SK-N-MC (cell line): ENCODE measurements around the gene INF2.

Experiments
- DNase-seq: peaks from one replicate; pipeline ENCODE4 v3.0.0-alpha.2; 2011; ENCODE audit warnings: low read depth, low spot score
- H3K27ac ChIP-seq: fragments of 200-600 bp; sonication (generic); 2 replicates; pipeline ENCODE4 v1.5.1; 2016; ENCODE audit warnings: mixed run types
- H3K36me3 ChIP-seq: fragments of 200-600 bp; sonication (generic); 2 replicates; pipeline ENCODE4 v1.6.1; 2017; ENCODE audit warnings: antibody characterized with exemption, low read length, mixed read lengths; ENCODE audit not compliant: insufficient read depth
- H3K4me3 ChIP-seq: fragments of 200-600 bp; sonication (generic); 2 replicates; pipeline ENCODE4 v1.5.1; 2016
- H3K9ac ChIP-seq: fragments of 200-600 bp; sonication (generic); 2 replicates; pipeline ENCODE4 v1.8.0; 2017; ENCODE audit warnings: mixed run types, mixed read lengths; ENCODE audit not compliant: insufficient read length
- H3K9me3 ChIP-seq: fragments of 200-600 bp; sonication (generic); 2 replicates; pipeline ENCODE4 v1.6.1; 2017; ENCODE audit warnings: low read depth, mild to moderate bottlenecking, antibody characterized with exemption, low read length, moderate library complexity, mixed read lengths
- EZH2 ChIP-seq: fragments of 200-600 bp; sonication (generic); IDR thresholded peaks from one replicate; pipeline ENCODE4 v1.6.1; 2017; ENCODE audit warnings: antibody characterized with exemption
- FOXP2 ChIP-seq: optimal IDR thresholded peaks from 2 replicates; pipeline ENCODE3; 2011; ENCODE audit warnings: mild to moderate bottlenecking, moderate library complexity; ENCODE audit not compliant: insufficient read depth; ENCODE audit errors: extremely low read length, control extremely low read depth
- POLR2AphosphoS5 ChIP-seq: IDR thresholded peaks from 2 replicates; pipeline ENCODE4 v1.6.1; 2012; ENCODE audit warnings: mild to moderate bottlenecking, low read depth, low read length, borderline replicate concordance

The INF2 gene

GRCh38 chr14:104685998-104686610 is 3.3 kb upstream of the INF2 start:
- Histone ChIP-seq H3K9me3 (no peaks in the 10 kb centered on the region), H3K27ac (no peak overlapping the region), H3K9ac (no peak overlapping the region), H3K4me3 (no peak overlapping the region), H3K36me3 (no peaks in the 10 kb centered on the region)
- DNase-seq = no peak
- TF ChIP-seq FOXP2 (no peak), POLR2AphosphoS5 (no peak), EZH2 (no peak)

GRCh38 chr14:104686624-104687517 is 2.5 kb upstream of the INF2 start:
- H3K27ac ChIP-seq = no peak overlapping the region

GRCh38 chr14:104687601-104688504 is 1.6 kb upstream of the INF2 start:
- DNase-seq = no peak
- no peaks in the 10 kb centered on the region for H3K36me3 ChIP-seq
- no peaks in the 10 kb centered on the region for H3K9me3 ChIP-seq
- TF ChIP-seq EZH2 (no peak), FOXP2 (no peak), POLR2AphosphoS5 (no peak)
- no peak overlapping the region for H3K9ac ChIP-seq
- H3K4me3 ChIP-seq = no peak overlapping the region
- no peak overlapping the region for H3K27ac ChIP-seq

More at GRCh38 chr14:104686624-104687517, 2.5 kb upstream of the INF2 start:
- H3K9me3 ChIP-seq = no peaks in the 10 kb centered on the region
- DNase-seq = no peak
- no peaks in the 10 kb centered on the region for H3K36me3 ChIP-seq
- TF ChIP-seq POLR2AphosphoS5 (no peak), EZH2 (no peak), FOXP2 (no peak)
- no peak overlapping the region for H3K4me3 ChIP-seq
- H3K9ac ChIP-seq = no peak overlapping the region

GRCh38 chr14:104688505-104689108 is 811 bp upstream of the INF2 start:
- Histone ChIP-seq H3K27ac (no peak overlapping the region), H3K9ac (no peak overlapping the region), H3K4me3 (no peak overlapping the region), H3K9me3 (no peaks in the 10 kb centered on the region), H3K36me3 (no peaks in the 10 kb centered on the region)
- no peak for DNase-seq
- no peak for TF ChIP-seq FOXP2
- TF ChIP-seq POLR2AphosphoS5 = no peak
- TF ChIP-seq EZH2 = no peak

GRCh38 chr14:104689881-104690711 is 678 bp downstream of the INF2 start:
- peak overlapping the region; percentile 81 for H3K9ac ChIP-seq
- H3K4me3 ChIP-seq = peak overlapping the region; percentile 85
- no peak overlapping the region for H3K27ac ChIP-seq
- H3K9me3 ChIP-seq = no peaks in the 10 kb centered on the region
- TF ChIP-seq EZH2 (no peak), FOXP2 (no peak), POLR2AphosphoS5 (no peak)
- H3K36me3 ChIP-seq = no peaks in the 10 kb centered on the region
- no peak for DNase-seq

- Histone ChIP-seq H3K36me3 (no peaks in the 10 kb centered on the region), H3K9me3 (no peaks in the 10 kb centered on the region), H3K9ac (peak overlapping the region; percentile 81), H3K4me3 (peak overlapping the region; percentile 85), H3K27ac (no peak overlapping the region)
- DNase-seq = no peak
- TF ChIP-seq EZH2 = no peak
- no peak for TF ChIP-seq FOXP2
- TF ChIP-seq POLR2AphosphoS5 = no peak
Measured at GRCh38 chr14:104690861-104691455, 1.5 kb downstream of the INF2 start.

GRCh38 chr14:104691546-104692260 is 2.3 kb downstream of the INF2 start:
- TF ChIP-seq EZH2 (no peak), FOXP2 (no peak), POLR2AphosphoS5 (no peak)
- Histone ChIP-seq H3K4me3 (no peak overlapping the region), H3K9ac (no peak overlapping the region), H3K36me3 (no peaks in the 10 kb centered on the region), H3K27ac (no peak overlapping the region), H3K9me3 (no peaks in the 10 kb centered on the region)
- no peak for DNase-seq
